Activated T-helper 1 cell treated with anti-CD3 and anti-CD28 coated beads, Interleukin-2, amount 50 U/mL, for 16 hours (primary cell): ENCODE data around the gene DIABLO.

Source experiments
- DNase-seq, 2 donors: peaks; one replicate each; pipeline ENCODE4 v3.0.0-alpha.2; 2020; ENCODE audit warnings: low read depth in 1 of 2, low spot score in 1 of 2

The DIABLO gene

GRCh38 chr12:122158700-122159285, 67.1 kb downstream of the DIABLO start:
- DNase-seq, result no peak
